Kidney epithelial cell (primary cell): Measurements from ENCODE around the gene SIVA1. TPM values are rescaled to one million over a fixed set of nuclear protein-coding genes. Genes with fewer than 3 reads are reported as not detected.

ENCODE experiments used
- DNase-seq: peaks from one replicate; pipeline ENCODE4 v3.0.0-alpha.2; 2010; ENCODE audit warnings: low read depth
- H3K27me3 ChIP-seq: 2 replicates; pipeline ENCODE4 v1.6.0; 2011; ENCODE audit warnings: low read length; ENCODE audit not compliant: control insufficient read depth, insufficient read depth
- H3K36me3 ChIP-seq: 2 replicates; pipeline ENCODE4 v1.5.1; 2011; ENCODE audit warnings: low read length; ENCODE audit not compliant: control insufficient read depth, insufficient read depth
- H3K4me3 ChIP-seq: 2 replicates; pipeline ENCODE4 v1.5.1; 2011; ENCODE audit warnings: low read depth, mild to moderate bottlenecking, control low read depth, low read length
- CTCF ChIP-seq: IDR thresholded peaks from 2 replicates; pipeline ENCODE4 v1.5.1; 2011; ENCODE audit warnings: mild to moderate bottlenecking, moderate library complexity, low read length, control low read depth, inconsistent platforms; ENCODE audit not compliant: insufficient read depth, poor library complexity, severe bottlenecking
- total RNA-seq: library from RNA; depleted of rRNA; stranded (reverse); fragments of >200 nt; gene quantifications from 2 replicates; pipeline ENCODE4 v1.2.3, GENCODE V29; 2015

The SIVA1 gene
- total RNA-seq, 1 donor from 2014 or later: 222 TPM

- Histone ChIP-seq H3K36me3 (peaks cover 5% of the 10 kb centered on the region), H3K4me3 (no peak overlapping the region)
- TF ChIP-seq CTCF: no peak
Observed at GRCh38 chr14:104771374-104771773, 18.4 kb downstream of the SIVA1 start.

GRCh38 chr14:104771918-104772706 is 19.2 kb downstream of the SIVA1 start:
- DNase-seq: no peak
- Histone ChIP-seq H3K4me3 (no peak overlapping the region), H3K36me3 (peaks cover 5% of the 10 kb centered on the region), H3K27me3 (no peaks in the 10 kb centered on the region)
- no peak for TF ChIP-seq CTCF

More at GRCh38 chr14:104771374-104771773, 18.4 kb downstream of the SIVA1 start:
- no peak for DNase-seq
- H3K27me3 ChIP-seq: no peaks in the 10 kb centered on the region

- H3K27me3 ChIP-seq: no peaks in the 10 kb centered on the region
- H3K36me3 ChIP-seq: peaks cover 5% of the 10 kb centered on the region
- no peak for TF ChIP-seq CTCF
- DNase-seq: no peak
- H3K4me3 ChIP-seq: no peak overlapping the region
Observed at GRCh38 chr14:104772707-104773504, 20.0 kb downstream of the SIVA1 start.

GRCh38 chr14:104773505-104774452 is 20.8 kb downstream of the SIVA1 start:
- DNase-seq: no peak
- Histone ChIP-seq H3K27me3 (no peaks in the 10 kb centered on the region), H3K36me3 (peaks cover 5% of the 10 kb centered on the region), H3K4me3 (no peak overlapping the region)
- TF ChIP-seq CTCF: no peak

- Histone ChIP-seq H3K27me3 (no peaks in the 10 kb centered on the region), H3K36me3 (peaks cover 5% of the 10 kb centered on the region), H3K4me3 (no peak overlapping the region)
- DNase-seq: no peak
- TF ChIP-seq CTCF: no peak
Observed at GRCh38 chr14:104774453-104775072, 21.6 kb downstream of the SIVA1 start.
